Measurements from ENCODE around the gene RICTOR. TPM values are rescaled to one million over a fixed set of nuclear protein-coding genes. Genes with fewer than 3 reads are reported as not detected.

Gene RICTOR
- total RNA-seq, 1 donor from 2014 or later = 35.0 TPM

GRCh38 chr5:38923661-38924451 is 150.3 kb downstream of the RICTOR start:
- FAIRE-seq = no peak
- no peak for DNase-seq (ENCODE audit: low read depth)
- Histone ChIP-seq H3K36me3 (ENCODE audit: control insufficient read depth, insufficient read depth, low read length) (peaks cover 37% of the 10 kb centered on the region), H3K27me3 (ENCODE audit: control insufficient read depth, insufficient read depth, low read length) (no peaks in the 10 kb centered on the region), H3K4me3 (ENCODE audit: low read depth, low read length) (no peak overlapping the region)
- TF ChIP-seq CTCF (IDR thresholded peaks at IDR 0.05; ENCODE audit: insufficient read depth, low read length, severe bottlenecking) = no peak

- Histone ChIP-seq H3K4me3 (ENCODE audit: low read depth, low read length) (no peak overlapping the region), H3K36me3 (ENCODE audit: control insufficient read depth, insufficient read depth, low read length) (peaks cover 39% of the 10 kb centered on the region), H3K27me3 (ENCODE audit: control insufficient read depth, insufficient read depth, low read length) (no peaks in the 10 kb centered on the region)
- TF ChIP-seq CTCF (IDR thresholded peaks at IDR 0.05; ENCODE audit: insufficient read depth, low read length, severe bottlenecking) = peak; percentile 79
- FAIRE-seq (no peak), DNase-seq (ENCODE audit: low read depth) (peak; percentile 52)
These were observed 152.0 kb downstream of the RICTOR start for GRCh38 chr5:38922199-38922598.

DNA sequence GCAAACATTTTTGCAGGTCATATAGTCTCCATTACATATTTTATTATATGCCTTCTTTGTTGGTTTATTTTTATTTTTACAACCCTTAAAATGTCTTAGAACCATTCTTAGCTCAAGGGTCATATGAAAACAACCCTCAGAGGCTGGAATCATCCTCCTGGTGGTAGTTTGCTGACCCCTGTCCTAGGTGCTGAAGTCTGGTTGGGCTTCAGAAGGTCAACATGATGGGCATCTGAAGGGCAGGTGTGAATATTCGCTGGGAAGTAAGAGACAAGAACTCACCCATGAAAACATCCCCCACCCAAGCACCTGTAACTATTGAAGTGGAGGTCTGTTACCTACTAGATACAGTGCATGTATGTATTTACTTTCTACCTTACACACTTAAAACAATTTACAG is 153.0 kb downstream of the RICTOR start:
- H3K36me3 ChIP-seq (ENCODE audit: control insufficient read depth, insufficient read depth, low read length) = peaks cover 38% of the 10 kb centered on the region
- TF ChIP-seq CTCF (IDR thresholded peaks at IDR 0.05; ENCODE audit: insufficient read depth, low read length, severe bottlenecking) = no peak
- FAIRE-seq (no peak), DNase-seq (ENCODE audit: low read depth) (no peak)
- H3K27me3 ChIP-seq (ENCODE audit: control insufficient read depth, insufficient read depth, low read length) = no peaks in the 10 kb centered on the region
- no peak overlapping the region for H3K4me3 ChIP-seq (ENCODE audit: low read depth, low read length)

GRCh38 chr5:38916802-38917201 is 157.4 kb downstream of the RICTOR start:
- H3K36me3 ChIP-seq (ENCODE audit: control insufficient read depth, insufficient read depth, low read length) = peaks cover 15% of the 10 kb centered on the region

GRCh38 chr5:38913714-38914113 is 160.5 kb downstream of the RICTOR start:
- no peak for FAIRE-seq
- TF ChIP-seq CTCF (IDR thresholded peaks at IDR 0.05; ENCODE audit: insufficient read depth, low read length, severe bottlenecking) = no peak

More at GRCh38 chr5:38916802-38917201, 157.4 kb downstream of the RICTOR start:
- FAIRE-seq (no peak), DNase-seq (ENCODE audit: low read depth) (no peak)
- Histone ChIP-seq H3K27me3 (ENCODE audit: control insufficient read depth, insufficient read depth, low read length) (no peaks in the 10 kb centered on the region), H3K4me3 (ENCODE audit: low read depth, low read length) (no peak overlapping the region)
- no peak for TF ChIP-seq CTCF (IDR thresholded peaks at IDR 0.05; ENCODE audit: insufficient read depth, low read length, severe bottlenecking)

GRCh38 chr5:38911933-38912332 is 162.3 kb downstream of the RICTOR start:
- H3K27me3 ChIP-seq (ENCODE audit: control insufficient read depth, insufficient read depth, low read length) = no peaks in the 10 kb centered on the region
- peaks cover 11% of the 10 kb centered on the region for H3K36me3 ChIP-seq (ENCODE audit: control insufficient read depth, insufficient read depth, low read length)
- no peak overlapping the region for H3K4me3 ChIP-seq (ENCODE audit: low read depth, low read length)
- no peak for TF ChIP-seq CTCF (IDR thresholded peaks at IDR 0.05; ENCODE audit: insufficient read depth, low read length, severe bottlenecking)
- DNase-seq (ENCODE audit: low read depth) = no peak
- FAIRE-seq = no peak

More at GRCh38 chr5:38913714-38914113, 160.5 kb downstream of the RICTOR start:
- no peak overlapping the region for H3K4me3 ChIP-seq (ENCODE audit: low read depth, low read length)
- H3K27me3 ChIP-seq (ENCODE audit: control insufficient read depth, insufficient read depth, low read length) = no peaks in the 10 kb centered on the region
- DNase-seq (ENCODE audit: low read depth) = no peak
- H3K36me3 ChIP-seq (ENCODE audit: control insufficient read depth, insufficient read depth, low read length) = peaks cover 5% of the 10 kb centered on the region
